Daoy (cell line): ENCODE measurements around the gene MED15. TPM values are rescaled to one million over a fixed set of nuclear protein-coding genes. Genes with fewer than 3 reads are reported as not detected.
A peak's percentile ranks its signal among the peaks of the same experiment; 100 is the strongest.

ENCODE experiments used
- DNase-seq: peaks from one replicate; pipeline ENCODE4 v3.0.0-alpha.2; 2015; ENCODE audit warnings: low read depth
- total RNA-seq: library from RNA; depleted of rRNA; stranded (reverse); fragments of >200 nt; shearing (Covaris generic); gene quantifications from 2 replicates; pipeline ENCODE4 v1.2.3, GENCODE V29; 2014

MED15 gene
- total RNA-seq, 1 experiment from 2014 or later: 23.4 TPM

- peak; percentile 91 for DNase-seq
These were observed 2.1 kb downstream of the MED15 start for GRCh38 chr22:20509344-20510047.

- peak; percentile 57 for DNase-seq
These were observed 3.6 kb downstream of the MED15 start for GRCh38 chr22:20510811-20511577.

- no peak for DNase-seq
These were observed 4.3 kb downstream of the MED15 start for GRCh38 chr22:20511578-20512229.

- DNase-seq: peak; percentile 74
These were observed 7.4 kb downstream of the MED15 start for GRCh38 chr22:20514658-20515406.

GRCh38 chr22:20516399-20516798, 9.0 kb downstream of the MED15 start:
- no peak for DNase-seq

- no peak for DNase-seq
These were observed 10.0 kb downstream of the MED15 start for GRCh38 chr22:20517422-20517821.

- DNase-seq: no peak
These were observed 10.6 kb downstream of the MED15 start for GRCh38 chr22:20517841-20518592.

GRCh38 chr22:20519558-20519957, 12.1 kb downstream of the MED15 start:
- DNase-seq: no peak

- DNase-seq: peak; percentile 34
These were observed 12.7 kb downstream of the MED15 start for GRCh38 chr22:20520093-20520511.

GRCh38 chr22:20522134-20523004, 15.0 kb downstream of the MED15 start:
- no peak for DNase-seq

GRCh38 chr22:20523086-20523983, 15.9 kb downstream of the MED15 start:
- DNase-seq: peak; percentile 40

GRCh38 chr22:20524004-20524481, 16.6 kb downstream of the MED15 start:
- peak; percentile 35 for DNase-seq

GRCh38 chr22:20525048-20525447, 17.6 kb downstream of the MED15 start:
- DNase-seq: no peak

- no peak for DNase-seq
These were observed 18.9 kb downstream of the MED15 start for GRCh38 chr22:20526305-20526627.

- peak; percentile 78 for DNase-seq
These were observed 19.4 kb downstream of the MED15 start for GRCh38 chr22:20526628-20527355.

GRCh38 chr22:20528405-20528978, 21.1 kb downstream of the MED15 start:
- DNase-seq: no peak

GRCh38 chr22:20530368-20531153, 23.2 kb downstream of the MED15 start:
- peak; percentile 93 for DNase-seq

- no peak for DNase-seq
These were observed 23.7 kb downstream of the MED15 start for GRCh38 chr22:20531154-20531403.
